Stimulated activated naive CD8-positive, alpha-beta T cell treated with anti-CD3 and anti-CD28 coated beads, Interleukin-15, Interleukin-2, amounts not matched to agents 100 ng/mL and 50 ng/mL, for 24 hours (primary cell): ENCODE measurements around the gene PCBD2.
"Not testable (repeated sequence)": the region's sequence is repeated elsewhere in the genome, so short reads cannot be mapped to it uniquely, and the experiment has no call there.

Experiments used
- H3K27ac Mint-ChIP-seq: one replicate; pipeline ENCODE4 v1.8.0; 2021; ENCODE audit warnings: mild to moderate bottlenecking, mixed read lengths
- H3K27me3 Mint-ChIP-seq: one replicate; pipeline ENCODE4 v1.8.0; 2021; ENCODE audit warnings: mixed read lengths
- H3K36me3 Mint-ChIP-seq: one replicate; pipeline ENCODE4 v1.8.0; 2021; ENCODE audit warnings: low read depth, mixed read lengths
- H3K4me1 Mint-ChIP-seq: one replicate; pipeline ENCODE4 v1.8.0; 2021; ENCODE audit warnings: low read depth, mixed read lengths
- H3K4me3 Mint-ChIP-seq: one replicate; pipeline ENCODE4 v1.8.0; 2021; ENCODE audit warnings: mild to moderate bottlenecking, mixed read lengths
- H3K9me3 Mint-ChIP-seq: one replicate; pipeline ENCODE4 v1.8.0; 2021; ENCODE audit warnings: mixed read lengths

PCBD2 gene

DNA sequence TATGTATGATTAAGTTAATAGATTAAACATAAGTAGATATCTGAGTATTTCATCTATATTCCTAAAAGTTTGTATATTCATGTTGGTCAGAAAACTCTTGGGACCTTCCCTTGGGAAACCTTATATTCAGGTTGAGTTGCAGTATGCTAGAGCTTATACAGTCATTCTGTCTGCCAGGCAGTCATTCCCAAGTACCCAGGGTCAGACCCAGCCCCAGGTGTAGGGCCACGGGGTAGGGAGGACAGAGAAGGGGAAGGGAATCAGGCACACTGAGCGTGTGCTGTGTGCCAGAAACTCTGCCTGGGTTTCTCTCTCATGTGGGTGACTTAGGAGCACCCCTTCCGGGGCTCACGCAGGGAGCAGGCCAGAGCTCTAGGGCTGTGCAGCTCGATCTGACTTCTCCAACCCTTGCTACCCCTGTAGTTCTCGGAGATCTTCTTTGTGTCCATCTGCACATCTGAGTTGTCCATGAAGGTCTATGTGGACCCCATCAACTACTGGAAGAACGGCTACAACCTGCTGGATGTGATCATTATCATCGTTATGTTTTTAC, 91.0 kb downstream of the PCBD2 start:
- Mint-ChIP-seq H3K27me3 (no peaks in the 10 kb centered on the region), H3K36me3 (no peaks in the 10 kb centered on the region), H3K9me3 (no peaks in the 10 kb centered on the region), H3K4me1 (no peaks in the 10 kb centered on the region), H3K4me3 (no peak overlapping the region), H3K27ac (no peak overlapping the region)

DNA sequence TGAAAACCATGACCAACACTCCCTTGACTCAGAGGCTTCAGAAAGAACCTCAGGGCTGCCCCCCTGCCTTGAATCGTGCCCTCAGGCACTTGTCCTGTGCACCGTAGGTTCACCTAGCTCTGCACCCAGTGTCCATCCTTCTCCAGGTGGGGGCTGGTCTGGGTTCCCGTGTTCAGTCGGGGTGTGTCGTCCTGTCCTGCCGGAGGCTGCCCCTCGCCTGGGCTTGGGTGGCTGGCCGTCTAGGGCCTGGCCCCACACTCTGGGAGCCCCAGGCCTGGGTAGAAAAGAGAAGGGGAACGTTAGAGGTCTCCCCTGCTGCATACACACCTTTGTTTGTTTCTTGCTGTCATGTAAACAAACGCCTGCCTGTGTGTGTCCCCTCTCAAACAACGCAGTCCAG, 92.1 kb downstream of the PCBD2 start:
- no peaks in the 10 kb centered on the region for H3K27me3 Mint-ChIP-seq
- H3K27ac Mint-ChIP-seq, result no peak overlapping the region
- H3K4me3 Mint-ChIP-seq, result no peak overlapping the region
- no peaks in the 10 kb centered on the region for H3K9me3 Mint-ChIP-seq
- H3K4me1 Mint-ChIP-seq, result no peaks in the 10 kb centered on the region
- H3K36me3 Mint-ChIP-seq, result no peaks in the 10 kb centered on the region

DNA sequence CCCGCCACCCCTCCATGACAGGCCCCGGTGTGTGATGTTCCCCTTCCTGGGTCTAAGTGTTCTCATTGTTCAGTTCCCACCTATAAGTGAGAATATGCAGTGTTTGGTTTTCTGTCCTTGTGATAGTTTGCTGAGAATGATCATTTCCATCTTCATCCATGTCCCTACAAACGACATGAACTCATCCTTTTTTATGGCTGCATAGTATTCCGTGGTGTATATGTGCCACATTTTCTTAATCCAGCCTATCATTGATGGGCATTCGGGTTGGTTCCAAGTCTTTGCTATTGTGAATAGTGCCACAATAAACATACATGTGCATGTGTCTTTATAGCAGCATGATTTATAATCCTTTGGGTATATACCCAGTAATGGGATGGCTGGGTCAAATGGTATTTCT, 93.1 kb downstream of the PCBD2 start:
- H3K4me3 Mint-ChIP-seq, H3K36me3 Mint-ChIP-seq, H3K9me3 Mint-ChIP-seq, H3K27ac Mint-ChIP-seq, H3K27me3 Mint-ChIP-seq, H3K4me1 Mint-ChIP-seq: not testable (repeated sequence)

DNA sequence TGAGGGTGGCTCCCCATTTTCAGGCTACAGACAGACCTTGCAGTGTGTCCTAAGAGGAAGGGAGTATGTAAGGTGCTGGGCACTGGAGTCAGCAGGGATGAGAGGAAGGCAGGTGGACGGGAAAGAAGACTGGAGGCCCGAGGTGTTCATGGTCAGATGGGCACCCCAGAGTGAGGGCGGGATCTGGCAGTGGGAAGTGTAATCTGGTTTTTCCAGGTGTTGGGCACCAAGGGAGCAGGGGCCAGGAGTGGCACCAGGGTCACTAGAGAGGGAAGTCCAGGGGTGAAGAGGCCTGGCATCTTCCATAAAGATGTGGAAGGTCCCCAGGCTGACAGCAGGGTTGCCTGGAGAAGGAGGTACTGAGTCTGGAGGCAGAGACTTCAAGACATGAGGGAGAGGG, 99.4 kb downstream of the PCBD2 start:
- H3K36me3 Mint-ChIP-seq, result no peaks in the 10 kb centered on the region
- no peaks in the 10 kb centered on the region for H3K4me1 Mint-ChIP-seq
- no peaks in the 10 kb centered on the region for H3K9me3 Mint-ChIP-seq
- H3K27ac Mint-ChIP-seq, result no peak overlapping the region
- no peaks in the 10 kb centered on the region for H3K27me3 Mint-ChIP-seq
- H3K4me3 Mint-ChIP-seq, result no peak overlapping the region

DNA sequence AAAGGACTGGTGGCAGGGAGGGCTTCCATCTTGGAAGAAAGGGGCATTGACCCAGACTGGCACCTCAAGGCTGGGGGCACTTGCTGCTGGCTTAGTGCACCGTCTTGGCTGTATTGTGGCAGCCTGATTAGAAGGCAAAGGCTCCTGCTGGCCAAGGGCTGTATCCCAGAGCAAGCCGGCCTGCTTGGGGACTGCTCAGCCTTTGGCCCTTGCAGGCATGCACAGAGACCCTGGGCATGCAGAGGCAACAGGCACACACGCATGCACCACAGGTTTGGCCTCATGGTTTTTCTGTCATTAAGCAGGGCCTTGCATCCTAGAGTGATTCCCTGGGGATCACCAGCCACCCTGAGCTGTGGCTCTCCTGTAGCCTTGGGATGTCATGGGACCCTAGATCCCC, 100.1 kb downstream of the PCBD2 start:
- H3K36me3 Mint-ChIP-seq, result no peaks in the 10 kb centered on the region
- H3K9me3 Mint-ChIP-seq, result no peaks in the 10 kb centered on the region
- no peak overlapping the region for H3K4me3 Mint-ChIP-seq
- no peaks in the 10 kb centered on the region for H3K4me1 Mint-ChIP-seq
- H3K27me3 Mint-ChIP-seq, result no peaks in the 10 kb centered on the region
- no peak overlapping the region for H3K27ac Mint-ChIP-seq

DNA sequence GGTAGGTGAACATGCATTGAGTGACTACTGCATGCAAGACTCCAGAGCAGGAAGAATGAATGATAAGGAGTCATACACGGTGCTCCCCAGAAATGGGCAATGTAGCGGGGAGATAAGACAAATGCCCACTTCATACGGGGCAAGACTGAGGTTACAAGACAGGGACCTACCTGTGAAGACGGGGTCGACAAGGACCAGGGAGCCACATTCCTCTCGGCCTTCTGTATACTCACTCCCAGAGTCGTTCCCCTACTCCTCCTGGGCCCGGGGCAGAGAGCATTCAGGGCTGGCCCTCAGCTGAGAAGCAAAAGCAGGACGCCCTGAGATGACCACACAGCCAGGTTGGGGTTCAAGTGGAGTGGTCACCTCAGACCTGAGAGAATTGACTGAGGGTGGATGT, 102.4 kb downstream of the PCBD2 start:
- no peaks in the 10 kb centered on the region for H3K27me3 Mint-ChIP-seq
- no peaks in the 10 kb centered on the region for H3K36me3 Mint-ChIP-seq
- H3K27ac Mint-ChIP-seq, result no peak overlapping the region
- H3K4me1 Mint-ChIP-seq, result no peaks in the 10 kb centered on the region
- no peaks in the 10 kb centered on the region for H3K9me3 Mint-ChIP-seq
- H3K4me3 Mint-ChIP-seq, result no peak overlapping the region

DNA sequence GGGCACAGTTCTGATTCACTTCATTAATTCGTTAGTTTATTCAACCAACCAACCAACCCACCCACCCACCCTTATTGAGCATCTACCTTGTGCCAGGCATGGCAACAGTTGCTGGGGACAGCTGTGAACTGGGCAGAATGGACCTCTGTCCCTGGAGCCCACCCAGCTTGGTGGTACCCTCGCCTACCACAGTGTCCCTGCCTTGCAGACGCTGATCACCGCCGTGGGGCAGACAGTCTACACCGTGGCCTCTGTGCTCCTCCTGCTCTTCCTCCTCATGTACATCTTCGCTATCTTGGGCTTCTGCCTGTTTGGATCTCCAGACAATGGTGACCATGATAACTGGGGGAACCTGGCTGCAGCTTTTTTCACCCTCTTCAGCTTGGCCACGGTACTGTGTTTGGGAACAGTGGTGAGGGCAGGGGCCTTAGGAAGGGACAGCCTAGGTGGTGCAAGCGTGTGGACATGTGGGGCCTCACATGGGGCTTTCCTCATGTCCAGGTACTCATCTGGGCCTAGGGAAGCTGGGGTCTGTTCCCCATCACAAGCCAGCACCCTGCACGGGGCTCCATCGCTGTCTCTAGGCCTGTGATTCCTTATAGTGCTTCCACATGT, 102.9 kb downstream of the PCBD2 start:
- Mint-ChIP-seq H3K9me3 (no peaks in the 10 kb centered on the region), H3K27me3 (no peaks in the 10 kb centered on the region), H3K4me3 (no peak overlapping the region), H3K27ac (no peak overlapping the region), H3K36me3 (no peaks in the 10 kb centered on the region), H3K4me1 (no peaks in the 10 kb centered on the region)

DNA sequence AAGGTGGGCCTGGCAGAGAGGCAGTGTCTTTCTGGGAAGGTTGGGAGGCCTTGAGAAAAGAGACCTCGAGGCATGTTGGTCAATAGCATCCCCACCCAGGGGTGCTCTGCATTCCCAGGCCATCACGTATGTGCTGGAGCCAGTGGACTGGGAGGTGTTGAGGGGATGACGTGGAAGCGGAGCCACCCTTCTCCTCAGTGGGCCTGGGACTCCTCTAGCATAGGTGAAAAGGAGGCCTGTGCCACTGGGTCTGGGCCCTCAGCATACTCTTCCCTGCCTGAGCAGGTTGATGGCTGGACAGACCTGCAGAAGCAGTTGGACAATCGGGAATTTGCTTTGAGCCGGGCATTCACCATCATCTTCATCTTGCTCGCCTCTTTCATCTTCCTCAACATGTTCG, 103.6 kb downstream of the PCBD2 start:
- Mint-ChIP-seq H3K4me1 (no peaks in the 10 kb centered on the region), H3K27me3 (no peaks in the 10 kb centered on the region), H3K27ac (no peak overlapping the region), H3K9me3 (no peaks in the 10 kb centered on the region), H3K4me3 (no peak overlapping the region), H3K36me3 (no peaks in the 10 kb centered on the region)

DNA sequence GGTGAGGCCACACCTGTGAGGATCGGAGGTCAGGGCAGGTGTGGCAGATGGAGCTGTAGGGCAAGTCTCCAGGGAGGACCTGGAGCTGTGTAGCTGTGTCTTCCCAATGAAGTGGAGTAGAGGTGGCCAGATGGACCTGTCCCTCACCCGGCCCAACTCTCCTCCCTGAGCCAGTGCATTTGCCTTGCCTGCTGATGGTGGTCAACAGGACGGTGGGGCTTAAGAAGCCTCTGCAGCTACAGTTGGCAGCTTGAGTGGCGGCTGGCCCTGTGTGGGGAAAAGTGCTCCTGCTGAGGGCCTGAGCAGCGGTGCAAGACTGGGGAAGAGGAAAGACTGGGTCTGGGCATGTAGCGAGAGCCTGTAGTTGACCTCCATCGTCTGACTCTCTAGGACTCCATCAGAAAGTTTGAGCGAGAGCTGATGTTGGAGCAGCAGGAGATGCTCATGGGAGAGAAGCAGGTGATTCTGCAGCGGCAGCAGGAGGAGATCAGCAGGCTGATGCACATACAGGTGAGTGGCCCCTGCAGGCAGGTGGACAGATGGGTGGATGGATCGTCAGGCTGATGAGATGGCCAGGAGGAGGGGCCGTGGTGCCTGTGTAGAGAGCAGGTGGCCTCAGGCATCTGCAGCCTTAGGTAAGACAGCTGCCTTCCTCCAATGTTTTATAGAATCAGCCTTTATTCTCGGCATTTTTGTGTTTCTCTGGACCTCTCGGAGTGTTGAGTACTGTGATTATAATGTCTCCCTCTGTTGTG, 104.2 kb downstream of the PCBD2 start:
- H3K36me3 Mint-ChIP-seq, result no peaks in the 10 kb centered on the region
- no peaks in the 10 kb centered on the region for H3K4me1 Mint-ChIP-seq
- no peak overlapping the region for H3K4me3 Mint-ChIP-seq
- no peak overlapping the region for H3K27ac Mint-ChIP-seq
- H3K27me3 Mint-ChIP-seq, result no peaks in the 10 kb centered on the region
- H3K9me3 Mint-ChIP-seq, result no peaks in the 10 kb centered on the region

DNA sequence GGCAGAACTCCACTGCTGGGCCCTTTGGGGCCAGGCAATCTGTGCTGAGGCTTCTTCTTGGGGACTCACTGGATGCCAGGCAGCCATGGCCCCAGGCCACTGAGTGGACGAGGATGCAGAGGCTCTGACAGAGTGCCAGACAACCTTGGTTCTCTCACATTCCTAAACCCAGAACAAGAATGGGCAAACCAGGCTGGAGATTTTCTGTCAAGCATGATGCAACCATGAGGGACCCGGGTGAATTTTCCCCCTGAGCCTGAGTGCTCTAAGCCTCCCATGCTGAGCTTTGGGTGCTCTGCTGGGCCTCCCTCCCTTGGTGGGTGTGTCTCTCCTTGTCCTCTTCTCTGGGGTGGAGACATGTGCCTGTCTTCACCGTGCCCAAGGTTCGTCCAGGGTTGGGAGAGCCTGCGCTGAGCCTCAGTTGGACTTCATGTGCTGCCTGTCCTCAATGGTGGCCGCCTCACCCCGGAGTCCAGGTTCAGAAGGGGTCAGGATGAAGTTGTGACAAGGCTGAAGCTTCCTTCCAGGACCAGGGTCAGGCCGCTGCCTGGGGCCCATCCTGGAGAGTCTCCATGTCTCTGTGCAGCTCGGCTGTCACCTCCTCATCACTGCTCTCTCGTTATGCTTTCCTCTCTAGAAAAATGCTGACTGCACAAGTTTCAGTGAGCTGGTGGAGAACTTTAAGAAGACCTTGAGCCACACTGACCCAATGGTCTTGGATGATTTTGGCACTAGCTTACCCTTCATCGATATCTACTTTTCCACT, 105.0 kb downstream of the PCBD2 start:
- Mint-ChIP-seq H3K27me3 (no peaks in the 10 kb centered on the region), H3K27ac (no peak overlapping the region), H3K4me3 (no peak overlapping the region), H3K9me3 (no peaks in the 10 kb centered on the region), H3K4me1 (no peaks in the 10 kb centered on the region), H3K36me3 (no peaks in the 10 kb centered on the region)

DNA sequence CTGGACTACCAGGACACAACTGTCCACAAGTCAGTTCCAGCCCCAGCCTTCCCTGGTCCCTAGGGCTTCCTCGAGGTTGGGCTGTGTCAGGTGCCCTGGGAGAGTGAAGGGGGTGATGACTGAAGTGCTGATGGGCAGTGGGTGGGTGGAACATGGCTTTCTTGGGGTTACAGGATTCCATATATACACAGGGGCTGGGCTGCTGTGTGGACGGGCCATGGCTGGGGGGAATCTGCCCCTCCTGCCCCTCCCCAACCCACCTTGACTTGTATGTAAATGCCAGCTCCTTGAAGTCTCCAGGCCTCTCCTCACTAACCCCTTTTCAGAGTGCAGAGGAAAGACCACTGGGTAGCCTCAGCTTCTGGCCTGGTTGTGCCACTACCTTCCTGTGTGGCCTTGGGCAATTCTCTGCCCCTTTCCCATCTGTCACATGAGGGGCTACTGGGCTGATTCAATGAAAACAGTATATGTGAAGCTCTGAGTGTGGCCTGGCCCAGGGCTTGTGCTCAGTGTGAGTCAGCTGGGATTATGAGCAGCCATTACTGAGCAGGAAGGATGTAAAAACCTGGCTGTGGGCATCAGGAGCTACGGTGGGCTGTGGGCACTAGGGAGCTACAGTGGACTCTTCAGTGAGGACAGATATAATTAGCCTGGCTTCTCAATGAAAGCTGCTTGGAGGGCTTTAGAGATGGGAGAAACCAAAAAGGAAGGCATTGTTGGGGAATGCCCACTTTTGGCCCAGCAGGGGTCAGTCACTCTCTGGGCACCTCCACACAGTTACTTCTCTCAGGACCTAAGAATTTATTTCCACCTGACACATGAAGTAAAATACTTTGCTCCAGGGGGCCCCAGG, 105.8 kb downstream of the PCBD2 start:
- Mint-ChIP-seq H3K4me3 (no peak overlapping the region), H3K4me1 (no peaks in the 10 kb centered on the region), H3K27ac (no peak overlapping the region), H3K27me3 (no peaks in the 10 kb centered on the region), H3K36me3 (no peaks in the 10 kb centered on the region), H3K9me3 (no peaks in the 10 kb centered on the region)

DNA sequence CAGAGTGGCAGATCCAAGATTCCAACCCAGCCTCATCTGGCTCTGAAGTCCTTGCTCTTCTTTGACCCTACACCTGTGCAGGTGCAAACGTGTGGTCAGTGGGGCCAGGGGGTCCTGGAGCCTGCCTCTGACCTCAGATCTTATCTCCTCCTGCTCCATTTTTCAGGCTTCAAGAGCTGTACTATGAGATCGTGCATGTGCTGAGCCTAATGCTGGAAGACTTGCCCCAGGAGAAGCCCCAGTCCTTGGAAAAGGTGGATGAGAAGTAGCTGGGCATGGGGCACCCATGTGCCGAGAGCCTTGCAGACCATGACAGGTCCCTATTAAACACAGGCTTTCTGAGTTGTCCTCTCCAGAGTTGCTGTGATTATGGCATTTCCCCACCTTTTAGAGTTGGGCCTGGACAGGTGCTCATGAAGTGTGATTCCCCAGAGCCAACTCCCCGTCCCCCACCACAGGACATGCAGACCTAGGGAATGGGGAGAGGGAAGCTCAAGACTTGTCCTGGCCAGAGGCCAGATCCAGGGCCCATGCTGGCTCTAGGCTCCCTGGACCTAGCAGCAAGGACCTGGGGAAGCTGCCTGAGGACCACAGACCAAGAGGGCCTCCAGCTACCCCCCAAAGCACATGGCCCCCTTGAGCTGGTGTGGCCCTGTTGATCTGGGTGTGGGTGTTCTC, 106.6 kb downstream of the PCBD2 start:
- H3K27ac Mint-ChIP-seq, result no peak overlapping the region

DNA sequence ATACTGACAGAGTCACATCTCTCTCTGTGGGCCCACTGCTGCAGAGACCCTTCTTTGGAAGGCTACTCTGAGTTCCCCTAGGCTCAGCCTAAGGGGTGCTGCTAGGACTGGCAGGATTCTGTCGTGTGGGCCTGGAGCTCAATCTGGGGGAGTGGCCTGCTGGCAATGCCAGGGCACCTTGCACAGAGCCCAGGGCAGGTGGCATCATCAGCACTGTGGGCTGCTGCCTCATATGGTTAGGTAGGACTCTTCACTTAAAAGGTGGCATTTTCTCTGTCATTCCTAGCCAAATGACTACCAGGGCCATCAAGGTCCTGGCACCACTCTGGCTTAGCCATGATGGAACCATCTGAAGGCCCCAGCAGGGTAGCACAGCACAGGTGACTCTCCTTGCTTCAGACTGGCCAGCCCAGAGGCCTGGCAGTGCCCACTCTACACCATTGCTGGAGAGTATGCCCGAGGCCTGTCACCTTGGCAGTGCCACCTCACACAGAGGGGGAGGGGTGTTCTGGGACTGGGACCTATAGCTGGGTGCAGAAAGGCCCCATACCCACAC, 107.2 kb downstream of the PCBD2 start:
- Mint-ChIP-seq H3K9me3 (no peaks in the 10 kb centered on the region), H3K36me3 (no peaks in the 10 kb centered on the region), H3K4me3 (no peak overlapping the region), H3K27me3 (no peaks in the 10 kb centered on the region), H3K27ac (no peak overlapping the region), H3K4me1 (no peaks in the 10 kb centered on the region)

More for the DNA sequence above, 106.6 kb downstream of the PCBD2 start:
- Mint-ChIP-seq H3K4me1 (no peaks in the 10 kb centered on the region), H3K36me3 (no peaks in the 10 kb centered on the region), H3K9me3 (no peaks in the 10 kb centered on the region), H3K27me3 (no peaks in the 10 kb centered on the region), H3K4me3 (no peak overlapping the region)
